HepG2 (cell line): ENCODE data around the gene PDSS2. TPM values are rescaled to one million over a fixed set of nuclear protein-coding genes. Genes with fewer than 3 reads are reported as not detected.

ENCODE experiments used
- ATAC-seq: fragments of 200-7000 bp; cut with Tn5 transposase; 3 replicates; pipeline ENCODE4 v1.9.1; 2020; ENCODE audit warnings: mild to moderate bottlenecking, moderate library complexity
- BruUV-seq: library from RNA; stranded (reverse); fragments of 400-500 nt; replicated peaks from 2 replicates; lab custom pipeline; 2021; lab: Mats Ljungman, UMichigan
- CTCF ChIA-PET: fragments of 300-600 bp; formaldehyde crosslinking; extraction: SDS; loops from one replicate; lab custom pipeline; 2021; ENCODE audit warnings: low total read pairs, inconsistent platforms, low intra/inter-chr PET ratio; lab: Yijun Ruan, JAX
- POLR2A ChIA-PET: fragments of 350-600 bp; sonication (Branson Sonifier 250); formaldehyde crosslinking; loops from one replicate; lab custom pipeline; 2020; ENCODE audit warnings: antibody characterized with exemption, inconsistent platforms; lab: Yijun Ruan, JAX
- DNase-seq: peaks from one replicate; pipeline ENCODE4 v3.0.0-alpha.2; 2015; ENCODE audit warnings: low spot score
- FAIRE-seq: peaks from 3 replicates; lab custom pipeline; 2011; peaks lifted over from hg19 to GRCh38; lab: Jason Lieb, UNC
- H2AFZ ChIP-seq: one replicate; pipeline ENCODE4 v1.6.1; 2011; ENCODE audit warnings: low read length, inconsistent platforms
- H3K27ac ChIP-seq: fragments of 300-600 bp; 3 replicates; pipeline ENCODE4 v1.8.0; 2011; ENCODE audit warnings: mixed run types, mild to moderate bottlenecking, mixed read lengths, low read length, inconsistent platforms; ENCODE audit not compliant: insufficient read depth; ENCODE audit errors: extremely low read length
- H3K27me3 ChIP-seq, 2 experiments: fragments of 200-600 bp in 1 of 2; 2 replicates in 1 of 2; 3 replicates in 1 of 2; pipeline versions ENCODE4 v1.6.0 to v1.8.0; 2011; ENCODE audit warnings: low read length in 2 of 2, mild to moderate bottlenecking in 2 of 2, moderate library complexity in 2 of 2, inconsistent platforms in 1 of 2; ENCODE audit not compliant: insufficient read depth in 2 of 2, control insufficient read depth in 1 of 2
- H3K36me3 ChIP-seq, 2 experiments: fragments of 200-600 bp in 1 of 2; replicated peaks in 1 of 2; 2 replicates in 1 of 2; 3 replicates in 1 of 2; pipeline versions ENCODE4 v1.5.1 to v1.8.0; 2011; ENCODE audit warnings: low read length in 2 of 2, inconsistent platforms in 1 of 2; ENCODE audit not compliant: insufficient read depth in 2 of 2, control insufficient read depth in 1 of 2
- H3K4me1 ChIP-seq: 2 replicates; pipeline ENCODE4 v1.5.1; 2012; ENCODE audit warnings: low read length, inconsistent platforms; ENCODE audit not compliant: insufficient read depth
- H3K4me2 ChIP-seq: 2 replicates; pipeline ENCODE4 v1.6.0; 2011; ENCODE audit warnings: low read depth, low read length, inconsistent platforms
- H3K4me3 ChIP-seq, 3 experiments: fragments of 200-600 bp in 1 of 3; sonication (generic), shearing (Covaris generic) in 1 of 3; replicated peaks in 1 of 3; 2 replicates each; pipeline ENCODE4 v1.5.1; 2011 to 2016; ENCODE audit warnings: low read length in 3 of 3, inconsistent platforms in 2 of 3, low read depth in 2 of 3, mild to moderate bottlenecking in 2 of 3, control low read depth in 1 of 3, mixed read lengths in 1 of 3; ENCODE audit not compliant: insufficient read depth in 1 of 3
- H3K79me2 ChIP-seq: one replicate; pipeline ENCODE4 v1.6.1; 2011; ENCODE audit warnings: low read length, inconsistent platforms; ENCODE audit not compliant: insufficient read depth
- H3K9ac ChIP-seq: 2 replicates; pipeline ENCODE4 v1.6.0; 2011; ENCODE audit warnings: mild to moderate bottlenecking, low read depth, low read length, inconsistent platforms; ENCODE audit not compliant: insufficient read depth
- H3K9me3 ChIP-seq: 2 replicates; pipeline ENCODE4 v1.5.1; 2012; ENCODE audit warnings: mild to moderate bottlenecking, low read length
- H4K20me1 ChIP-seq: 2 replicates; pipeline ENCODE4 v1.6.0; 2011; ENCODE audit warnings: inconsistent platforms, mild to moderate bottlenecking, low read length, moderate library complexity; ENCODE audit not compliant: insufficient read depth
- KIAA2018 ChIP-seq: sonication (generic); formaldehyde crosslinking; IDR thresholded peaks from 2 replicates; pipeline ENCODE4 v1.5.0; 2020; ENCODE audit warnings: mild to moderate bottlenecking, missing genetic modification reagents, borderline replicate concordance
- TBL1XR1 ChIP-seq: fragments of 150-350 bp; IDR thresholded peaks from 2 replicates; pipeline ENCODE4 v1.6.1; 2014; ENCODE audit warnings: borderline replicate concordance, low read length; ENCODE audit not compliant: partially characterized antibody
- ZNF33B ChIP-seq: sonication (generic); formaldehyde crosslinking; IDR thresholded peaks from 2 replicates; pipeline ENCODE4 v1.5.1; 2020; ENCODE audit warnings: mild to moderate bottlenecking, missing genetic modification reagents
- ZNF605 ChIP-seq: sonication (generic); formaldehyde crosslinking; IDR thresholded peaks from 2 replicates; pipeline ENCODE4 v1.8.0; 2022; ENCODE audit warnings: mild to moderate bottlenecking, missing genetic modification reagents
- ZNF652 ChIP-seq: IDR thresholded peaks from 2 replicates; pipeline ENCODE4 v1.6.1; 2016; ENCODE audit warnings: low read depth, borderline replicate concordance
- ZXDC ChIP-seq: sonication (generic); formaldehyde crosslinking; IDR thresholded peaks from 2 replicates; pipeline ENCODE4 v1.5.0; 2020; ENCODE audit warnings: mild to moderate bottlenecking, missing genetic modification reagents
- WGBS: methylation state at CpG from one replicate; pipeline ENCODE4 v1.1.6; 2017; ENCODE audit warnings: low lambda C conversion rate; 5-methylcytosine and 5-hydroxymethylcytosine counted together
- in situ Hi-C: cut with HindIII; loops from 2 replicates; pipeline ENCODE4 v1.10.0; 2017; ENCODE audit warnings: low pct_unique_long_range_greater_than_20kb; ENCODE audit not compliant: extremely low pct_ligation_motif_present
- intact Hi-C: fragments of 100-400 bp; cut with micrococcal nuclease; formaldehyde crosslinking; loops from one replicate; pipeline ENCODE4 v1.10.0; 2022; ENCODE audit not compliant: unreplicated experiment
- polyA plus RNA-seq, 8 experiments: library from polyadenylated mRNA; depleted of rRNA in 3 of 8; stranded (reverse) in 7 of 8; unstranded in 1 of 8; fragments of >200 nt; fragmentation: Illumina TruSeq in 4 of 8; extraction: Trizol in 4 of 8; gene quantifications; 2 replicates each; pipeline versions ENCODE4 v1.2.1 to v1.2.3, GENCODE V29; 2011 to 2016; ENCODE audit warnings: low read depth in 4 of 8, missing spikeins in 1 of 8, mixed read lengths in 1 of 8; ENCODE audit not compliant: insufficient read depth in 1 of 8
- total RNA-seq, 5 experiments: library from RNA; depleted of rRNA; stranded (reverse); fragments of >200 nt; fragmentation: Illumina TruSeq; extraction: Trizol; gene quantifications; 2 replicates each; pipeline ENCODE4 v1.2.3, GENCODE V29; 2016; ENCODE audit warnings: low read depth in 1 of 5

The PDSS2 gene
- total and polyA plus RNA-seq, 2 of the 13 experiments (the other 11 are each of a cell fraction or from before 2014, with no cell fraction given), result 16.2 to 17.0 TPM

GRCh38 chr6:107215334-107215733, 244.0 kb downstream of the PDSS2 start:
- no TSS peak for BruUV-seq
- ATAC-seq, result no peak

GRCh38 chr6:107214655-107215054, 244.7 kb downstream of the PDSS2 start:
- no peak overlapping the region for H3K4me2 ChIP-seq
- intact Hi-C loops (no loop called here), in situ Hi-C loops (no loop called here)
- no peaks in the 10 kb centered on the region for H3K27me3 ChIP-seq
- CTCF ChIA-PET, result no interaction called here
- H2AFZ ChIP-seq, result no peak overlapping the region
- no peaks in the 10 kb centered on the region for H3K9me3 ChIP-seq
- no peak overlapping the region for H3K27ac ChIP-seq
- DNase-seq (no peak), FAIRE-seq (no peak), ATAC-seq (no peak)
- H3K9ac ChIP-seq, result no peak overlapping the region
- H3K4me1 ChIP-seq, result peaks cover 28% of the 10 kb centered on the region
- POLR2A ChIA-PET, result no interaction called here
- no peaks in the 10 kb centered on the region; the same call in 1 of the 2 replicates for H4K20me1 ChIP-seq
- no peak overlapping the region for H3K4me3 ChIP-seq
- BruUV-seq, result no TSS peak
- H3K36me3 ChIP-seq, result no peaks in the 10 kb centered on the region
- H3K79me2 ChIP-seq, result no peaks in the 10 kb centered on the region
- TF ChIP-seq KIAA2018 (CRISPR knock-in tag) (no peak), ZXDC (CRISPR knock-in tag) (no peak), ZNF33B (CRISPR knock-in tag) (no peak), ZNF605 (CRISPR knock-in tag) (no peak)

More at GRCh38 chr6:107215334-107215733, 244.0 kb downstream of the PDSS2 start:
- Histone ChIP-seq H3K27me3 (no peaks in the 10 kb centered on the region), H4K20me1 (no peaks in the 10 kb centered on the region; the same call in 1 of the 2 replicates), H3K4me3 (no peak overlapping the region), H2AFZ (no peak overlapping the region), H3K79me2 (no peaks in the 10 kb centered on the region), H3K9ac (no peak overlapping the region), H3K36me3 (no peaks in the 10 kb centered on the region), H3K27ac (no peak overlapping the region), H3K4me1 (peaks cover 28% of the 10 kb centered on the region), H3K4me2 (no peak overlapping the region), H3K9me3 (no peaks in the 10 kb centered on the region)
- WGBS, result 93% methylated on average over 1 of the region's 1 CpG
- in situ Hi-C loops (no loop called here), intact Hi-C loops (no loop called here)
- CTCF ChIA-PET, result no interaction called here
- POLR2A ChIA-PET, result no interaction called here
- no peak for FAIRE-seq
- peak; percentile 43; the same call in 1 of the 2 replicates for TF ChIP-seq ZNF652 (CRISPR knock-in tag)
- no peak for TF ChIP-seq TBL1XR1
- no peak for DNase-seq
